Measurements from ENCODE around the gene BACH2.

DNA sequence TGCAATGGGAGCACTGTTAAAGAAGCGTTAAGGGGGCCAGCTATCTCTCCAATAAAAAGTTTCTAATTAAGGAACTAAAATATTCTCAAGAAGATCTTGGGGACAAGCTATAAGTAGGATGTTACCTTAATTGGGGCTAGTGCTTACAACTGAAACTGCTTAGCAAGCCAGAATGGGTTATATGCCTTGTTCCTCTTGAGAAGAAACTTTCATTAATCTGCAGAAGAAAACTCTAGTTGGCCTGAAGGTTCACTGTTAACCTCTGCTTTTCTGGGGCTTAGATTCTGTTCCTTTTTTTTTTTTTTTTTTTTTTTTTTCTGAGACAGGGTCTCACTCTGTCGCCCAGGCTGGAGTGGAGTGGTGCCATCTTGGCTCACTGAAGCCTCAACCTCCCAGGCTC is 82.2 kb downstream of the BACH2 start:
- TF ChIP-seq, protein P1, sequence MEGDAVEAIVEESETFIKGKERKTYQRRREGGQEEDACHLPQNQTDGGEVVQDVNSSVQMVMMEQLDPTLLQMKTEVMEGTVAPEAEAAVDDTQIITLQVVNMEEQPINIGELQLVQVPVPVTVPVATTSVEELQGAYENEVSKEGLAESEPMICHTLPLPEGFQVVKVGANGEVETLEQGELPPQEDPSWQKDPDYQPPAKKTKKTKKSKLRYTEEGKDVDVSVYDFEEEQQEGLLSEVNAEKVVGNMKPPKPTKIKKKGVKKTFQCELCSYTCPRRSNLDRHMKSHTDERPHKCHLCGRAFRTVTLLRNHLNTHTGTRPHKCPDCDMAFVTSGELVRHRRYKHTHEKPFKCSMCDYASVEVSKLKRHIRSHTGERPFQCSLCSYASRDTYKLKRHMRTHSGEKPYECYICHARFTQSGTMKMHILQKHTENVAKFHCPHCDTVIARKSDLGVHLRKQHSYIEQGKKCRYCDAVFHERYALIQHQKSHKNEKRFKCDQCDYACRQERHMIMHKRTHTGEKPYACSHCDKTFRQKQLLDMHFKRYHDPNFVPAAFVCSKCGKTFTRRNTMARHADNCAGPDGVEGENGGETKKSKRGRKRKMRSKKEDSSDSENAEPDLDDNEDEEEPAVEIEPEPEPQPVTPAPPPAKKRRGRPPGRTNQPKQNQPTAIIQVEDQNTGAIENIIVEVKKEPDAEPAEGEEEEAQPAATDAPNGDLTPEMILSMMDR (IDR thresholded peaks at IDR 0.05 in 2 of 3, conservative IDR thresholded peaks at IDR 0.05 in 1 of 3; ENCODE audit: control insufficient read depth in 2 of 3, extremely low read depth in 1 of 3, insufficient read depth in 1 of 3, low read depth in 3 of 3, low read length in 3 of 3) = no peak
- no peak for TF ChIP-seq SP1 (IDR thresholded peaks at IDR 0.05; ENCODE audit: low read depth, low read length)
- TF ChIP-seq, protein P2, sequence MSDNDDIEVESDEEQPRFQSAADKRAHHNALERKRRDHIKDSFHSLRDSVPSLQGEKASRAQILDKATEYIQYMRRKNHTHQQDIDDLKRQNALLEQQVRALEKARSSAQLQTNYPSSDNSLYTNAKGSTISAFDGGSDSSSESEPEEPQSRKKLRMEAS (IDR thresholded peaks at IDR 0.05; ENCODE audit: low read depth, low read length) = no peak
- no peak for TF ChIP-seq POLR2A (IDR thresholded peaks at IDR 0.05; ENCODE audit: low read depth, low read length)
- TF ChIP-seq TAF1 (IDR thresholded peaks at IDR 0.05; ENCODE audit: borderline replicate concordance, low read depth, low read length) = no peak
- TF ChIP-seq, protein P3, sequence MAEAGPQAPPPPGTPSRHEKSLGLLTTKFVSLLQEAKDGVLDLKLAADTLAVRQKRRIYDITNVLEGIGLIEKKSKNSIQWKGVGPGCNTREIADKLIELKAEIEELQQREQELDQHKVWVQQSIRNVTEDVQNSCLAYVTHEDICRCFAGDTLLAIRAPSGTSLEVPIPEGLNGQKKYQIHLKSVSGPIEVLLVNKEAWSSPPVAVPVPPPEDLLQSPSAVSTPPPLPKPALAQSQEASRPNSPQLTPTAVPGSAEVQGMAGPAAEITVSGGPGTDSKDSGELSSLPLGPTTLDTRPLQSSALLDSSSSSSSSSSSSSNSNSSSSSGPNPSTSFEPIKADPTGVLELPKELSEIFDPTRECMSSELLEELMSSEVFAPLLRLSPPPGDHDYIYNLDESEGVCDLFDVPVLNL (IDR thresholded peaks at IDR 0.05; ENCODE audit: low read depth, low read length) = no peak
- no peak for TF ChIP-seq NR2C2 (IDR thresholded peaks at IDR 0.05; ENCODE audit: borderline replicate concordance, control insufficient read depth, insufficient read length, low read depth)
- TF ChIP-seq YY1 (IDR thresholded peaks at IDR 0.05; ENCODE audit: low read depth, low read length) = no peak
- TF ChIP-seq POLR2AphosphoS5 (IDR thresholded peaks at IDR 0.05; ENCODE audit: low read length) = no peak
- no peak for TF ChIP-seq EZH2 (IDR thresholded peaks at IDR 0.05; ENCODE audit: borderline replicate concordance, control insufficient read depth, low read depth, low read length)
- no peak for TF ChIP-seq GABPA (IDR thresholded peaks at IDR 0.05; ENCODE audit: low read depth)
- TF ChIP-seq SMC3 (IDR thresholded peaks at IDR 0.05; ENCODE audit: borderline replicate concordance, low read length) = no peak
- TF ChIP-seq SMAD5 (IDR thresholded peaks at IDR 0.05; ENCODE audit: low read depth) = no peak
